ENCODE data around the gene FKBP7. TPM values are rescaled to one million over a fixed set of nuclear protein-coding genes. Genes with fewer than 3 reads are reported as not detected.

FKBP7 gene
- total RNA-seq, 1 experiment from 2014 or later = 4.8 TPM

GRCh38 chr2:178476477-178476876 is 1.9 kb downstream of the FKBP7 start:
- Histone ChIP-seq H4K8ac (replicated peaks; ENCODE audit: insufficient read length, low read depth, low read length) (no peak overlapping the region), H3K56ac (ENCODE audit: insufficient read length, low read depth, low read length) (no peak overlapping the region), H4K20me1 (ENCODE audit: control insufficient read depth, insufficient read depth, insufficient read length) (no peaks in the 10 kb centered on the region), H2BK5ac (ENCODE audit: insufficient read length, low read length) (no peak overlapping the region), H3K9ac (ENCODE audit: extremely low read depth, insufficient read length, low read length) (no peak overlapping the region), H2BK15ac (ENCODE audit: low read depth, low read length) (no peak overlapping the region), H3K4me2 (ENCODE audit: insufficient read depth, insufficient read length, low read length) (no peak overlapping the region), H2BK20ac (ENCODE audit: low read depth, low read length, poor library complexity, severe bottlenecking) (no peak overlapping the region), H3K27ac (ENCODE audit: insufficient read length, low read depth, low read length) (no peak overlapping the region), H3K9me3 (ENCODE audit: control insufficient read depth, low read depth, low read length) (no peaks in the 10 kb centered on the region), H4K5ac (ENCODE audit: insufficient read length, low read depth, low read length) (no peak overlapping the region), H4K91ac (ENCODE audit: insufficient read length, low read depth, low read length) (no peak overlapping the region), H3K27me3 (ENCODE audit: insufficient read depth, low read length) (no peaks in the 10 kb centered on the region), H3K79me2 (ENCODE audit: insufficient read depth, low read length) (peaks cover 1% of the 10 kb centered on the region; the same call in 1 of the 2 replicates), H2AK5ac (ENCODE audit: insufficient read length, low read length) (no peak overlapping the region), H3K79me1 (ENCODE audit: insufficient read depth, low read depth, low read length, poor library complexity, severe bottlenecking) (no peaks in the 10 kb centered on the region), H2BK12ac (ENCODE audit: insufficient read length, low read depth, low read length) (no peak overlapping the region), H3K4me1 (ENCODE audit: insufficient read depth, low read length) (peaks cover 3% of the 10 kb centered on the region; the same call in 1 of the 2 replicates), H3K18ac (ENCODE audit: insufficient read length, low read depth, low read length) (no peak overlapping the region), H3T11ph (ENCODE audit: low read length) (no peak overlapping the region), H3K23me2 (ENCODE audit: insufficient read length, low read depth, low read length, poor library complexity, severe bottlenecking) (peaks cover 11% of the 10 kb centered on the region), H3K23ac (ENCODE audit: insufficient read length, low read depth, low read length) (no peak overlapping the region), H2BK120ac (ENCODE audit: low read depth, low read length, poor library complexity, severe bottlenecking) (no peak overlapping the region), H2AFZ (ENCODE audit: low read length) (no peak overlapping the region), H3K14ac (ENCODE audit: insufficient read depth, low read length) (no peak overlapping the region), H3K4ac (ENCODE audit: low read depth, low read length) (no peak overlapping the region)
- Mint-ChIP-seq H3K4me1 (peaks cover 6 to 17% of the 10 kb centered on the region in 2 experiments), H3K27ac (no peak overlapping the region), H3K36me3 (ENCODE audit: insufficient read depth in 1 of 3, low read depth in 3 of 3) (no peaks in the 10 kb centered on the region), H3K4me3 (no peak overlapping the region), H3K27me3 (ENCODE audit: low read depth) (no peaks in the 10 kb centered on the region; the same call in 1 of the 2 replicates), H3K9me3 (no peaks in the 10 kb centered on the region)
- TF ChIP-seq CTCF (conservative IDR thresholded peaks at IDR 0.05) = no peak
- no peak for DNase-seq
